SK-N-MC (cell line): ENCODE data around the gene CT83.

Experiments
- DNase-seq: peaks from one replicate; pipeline ENCODE4 v3.0.0-alpha.2; 2011; ENCODE audit warnings: low read depth, low spot score
- H3K27ac ChIP-seq: fragments of 200-600 bp; sonication (generic); 2 replicates; pipeline ENCODE4 v1.5.1; 2016; ENCODE audit warnings: mixed run types
- H3K36me3 ChIP-seq: fragments of 200-600 bp; sonication (generic); 2 replicates; pipeline ENCODE4 v1.6.1; 2017; ENCODE audit warnings: antibody characterized with exemption, low read length, mixed read lengths; ENCODE audit not compliant: insufficient read depth
- H3K4me3 ChIP-seq: fragments of 200-600 bp; sonication (generic); 2 replicates; pipeline ENCODE4 v1.5.1; 2016
- H3K9ac ChIP-seq: fragments of 200-600 bp; sonication (generic); 2 replicates; pipeline ENCODE4 v1.8.0; 2017; ENCODE audit warnings: mixed run types, mixed read lengths; ENCODE audit not compliant: insufficient read length
- H3K9me3 ChIP-seq: fragments of 200-600 bp; sonication (generic); 2 replicates; pipeline ENCODE4 v1.6.1; 2017; ENCODE audit warnings: low read depth, mild to moderate bottlenecking, antibody characterized with exemption, low read length, moderate library complexity, mixed read lengths
- EZH2 ChIP-seq: fragments of 200-600 bp; sonication (generic); IDR thresholded peaks from one replicate; pipeline ENCODE4 v1.6.1; 2017; ENCODE audit warnings: antibody characterized with exemption
- FOXP2 ChIP-seq: optimal IDR thresholded peaks from 2 replicates; pipeline ENCODE3; 2011; ENCODE audit warnings: mild to moderate bottlenecking, moderate library complexity; ENCODE audit not compliant: insufficient read depth; ENCODE audit errors: extremely low read length, control extremely low read depth
- POLR2AphosphoS5 ChIP-seq: IDR thresholded peaks from 2 replicates; pipeline ENCODE4 v1.6.1; 2012; ENCODE audit warnings: mild to moderate bottlenecking, low read depth, low read length, borderline replicate concordance

Gene CT83

GRCh38 chrX:116462822-116463221 is at the start of gene CT83:
CT83 (minus strand) TSS chrX:116462976; CDS start chrX:116462856, 120 bp downstream.
- Histone ChIP-seq H3K36me3 (no peaks in the 10 kb centered on the region), H3K9me3 (no peaks in the 10 kb centered on the region), H3K9ac (no peak within 1 kb of the TSS), H3K27ac (no peak within 1 kb of the TSS), H3K4me3 (no peak within 1 kb of the TSS)
- DNase-seq = no peak
- no peak for TF ChIP-seq FOXP2
- no peak for TF ChIP-seq POLR2AphosphoS5
- no peak for TF ChIP-seq EZH2

GRCh38 chrX:116499780-116500179 is 37.0 kb upstream of the CT83 start:
- DNase-seq = no peak
- Histone ChIP-seq H3K9ac (no peak overlapping the region), H3K36me3 (no peaks in the 10 kb centered on the region), H3K4me3 (no peak overlapping the region), H3K9me3 (no peaks in the 10 kb centered on the region), H3K27ac (no peak overlapping the region)
- TF ChIP-seq FOXP2 (no peak), EZH2 (no peak), POLR2AphosphoS5 (no peak)

DNA sequence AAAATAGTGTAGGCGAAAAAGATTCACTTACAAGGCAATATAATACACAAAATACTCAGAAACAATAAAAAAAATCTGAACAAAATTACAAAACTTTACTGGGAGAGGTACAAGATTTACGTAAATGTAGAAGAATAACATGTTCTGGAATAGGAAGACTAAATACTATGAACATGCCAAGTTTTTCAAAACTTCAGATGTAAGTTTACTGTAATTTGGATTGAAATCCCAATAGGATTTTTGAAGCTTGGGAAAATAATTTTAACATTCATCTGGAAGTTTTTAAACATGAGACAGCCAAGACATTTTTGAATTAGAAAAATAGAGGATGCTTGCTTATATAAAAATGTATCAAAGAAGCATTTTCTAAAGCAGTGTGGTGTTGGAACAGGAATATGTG is 30.5 kb upstream of the CT83 start:
- no peaks in the 10 kb centered on the region for H3K9me3 ChIP-seq
- H3K27ac ChIP-seq = no peak overlapping the region
- no peaks in the 10 kb centered on the region for H3K36me3 ChIP-seq
- TF ChIP-seq EZH2 = no peak
- TF ChIP-seq POLR2AphosphoS5 = no peak
- no peak for TF ChIP-seq FOXP2
- no peak for DNase-seq
- no peak overlapping the region for H3K4me3 ChIP-seq
- no peak overlapping the region for H3K9ac ChIP-seq

DNA sequence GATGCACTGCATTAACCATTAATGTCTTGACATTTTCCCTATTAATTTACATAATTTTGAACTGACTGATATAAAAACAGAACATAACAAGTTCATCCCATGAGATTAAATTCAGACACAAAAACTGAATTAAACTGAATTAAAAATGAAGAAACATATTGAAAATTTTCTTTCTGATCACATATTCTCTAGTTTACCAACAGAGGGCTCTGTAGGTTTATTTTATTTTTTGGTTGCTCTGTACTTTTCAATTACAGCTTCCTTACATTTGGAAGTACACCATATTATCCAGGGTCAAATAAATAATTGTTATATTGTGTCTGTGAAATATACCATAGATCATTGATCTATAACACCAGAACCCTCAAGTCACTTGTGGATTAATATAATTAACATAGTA is 27.3 kb upstream of the CT83 start:
- TF ChIP-seq FOXP2 (no peak), POLR2AphosphoS5 (no peak), EZH2 (no peak)
- no peak overlapping the region for H3K9ac ChIP-seq
- H3K9me3 ChIP-seq = no peaks in the 10 kb centered on the region
- no peak overlapping the region for H3K27ac ChIP-seq
- DNase-seq = no peak
- no peaks in the 10 kb centered on the region for H3K36me3 ChIP-seq
- no peak overlapping the region for H3K4me3 ChIP-seq

GRCh38 chrX:116480059-116480458 is 17.3 kb upstream of the CT83 start:
- H3K36me3 ChIP-seq = no peaks in the 10 kb centered on the region
- no peak overlapping the region for H3K4me3 ChIP-seq
- TF ChIP-seq FOXP2 = no peak
- no peak for TF ChIP-seq EZH2
- TF ChIP-seq POLR2AphosphoS5 = no peak
- H3K9ac ChIP-seq = no peak overlapping the region
- no peak overlapping the region for H3K27ac ChIP-seq
- DNase-seq = no peak
- no peaks in the 10 kb centered on the region for H3K9me3 ChIP-seq

GRCh38 chrX:116449156-116449555 is 13.6 kb downstream of the CT83 start:
- Histone ChIP-seq H3K27ac (no peak overlapping the region), H3K9me3 (no peaks in the 10 kb centered on the region), H3K4me3 (no peak overlapping the region), H3K9ac (no peak overlapping the region), H3K36me3 (no peaks in the 10 kb centered on the region)
- no peak for DNase-seq
- TF ChIP-seq FOXP2 (no peak), POLR2AphosphoS5 (no peak), EZH2 (no peak)

DNA sequence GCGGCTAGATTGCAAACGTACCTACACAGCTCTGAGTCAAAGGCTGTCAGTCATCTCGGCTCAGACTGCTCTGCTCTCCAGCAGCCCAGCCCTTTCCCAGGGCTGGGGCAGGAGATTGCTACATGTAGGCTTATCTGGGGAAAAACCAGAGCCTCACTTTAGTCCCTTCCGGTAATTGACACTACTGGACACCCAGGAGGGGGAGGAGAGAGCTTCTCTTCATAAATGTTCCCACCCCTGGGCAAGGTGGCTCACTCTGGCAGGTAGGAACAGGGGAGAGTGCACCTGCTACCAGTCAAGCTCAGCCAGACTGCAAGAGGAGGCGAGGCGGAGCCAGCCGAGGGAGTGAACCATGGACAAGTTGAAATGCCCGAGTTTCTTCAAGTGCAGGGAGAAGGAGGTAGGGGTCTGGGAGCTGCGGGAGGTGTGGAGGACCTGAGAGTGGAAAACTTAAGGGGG is 26.4 kb downstream of the CT83 start, which contains the start of gene SLC6A14:
Gene SLC6A14 (plus strand): TSS at position 249 of the 459 bp plus-strand sequence. CDS start 104 bp downstream, at position 353.
- H3K36me3 ChIP-seq = no peaks in the 10 kb centered on the region
- no peak within 1 kb of the TSS for H3K4me3 ChIP-seq
- no peaks in the 10 kb centered on the region for H3K9me3 ChIP-seq
- no peak within 1 kb of the TSS for H3K27ac ChIP-seq
- no peak for DNase-seq
- no peak for TF ChIP-seq POLR2AphosphoS5
- no peak for TF ChIP-seq EZH2
- no peak for TF ChIP-seq FOXP2
- no peak within 1 kb of the TSS for H3K9ac ChIP-seq

DNA sequence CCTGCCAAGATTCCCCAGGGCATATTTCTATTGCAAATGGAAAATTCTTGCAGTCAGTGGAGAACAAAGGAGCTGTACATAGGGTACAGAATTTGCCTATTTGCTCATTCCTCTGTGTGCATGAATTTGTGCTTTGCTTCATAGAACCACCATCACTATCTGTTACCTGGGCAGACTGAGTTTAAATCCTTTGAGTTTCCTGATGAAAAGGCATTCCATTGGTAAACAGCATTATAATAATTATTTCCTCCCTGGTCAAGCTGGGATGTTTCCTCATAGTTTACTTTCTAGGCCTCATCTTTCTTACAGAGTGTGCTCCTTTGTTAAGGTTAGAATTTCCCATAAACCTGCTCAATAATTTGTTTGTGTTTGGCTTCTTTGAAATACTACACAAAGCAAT is 27.2 kb downstream of the CT83 start:
- H3K9me3 ChIP-seq = no peaks in the 10 kb centered on the region
- H3K9ac ChIP-seq = no peak overlapping the region
- TF ChIP-seq POLR2AphosphoS5 (no peak), FOXP2 (no peak)
- no peak overlapping the region for H3K27ac ChIP-seq
- no peak for DNase-seq
- no peaks in the 10 kb centered on the region for H3K36me3 ChIP-seq
- H3K4me3 ChIP-seq = no peak overlapping the region

- Histone ChIP-seq H3K9me3 (no peaks in the 10 kb centered on the region), H3K27ac (no peak overlapping the region), H3K9ac (no peak overlapping the region), H3K36me3 (no peaks in the 10 kb centered on the region), H3K4me3 (no peak overlapping the region)
- no peak for DNase-seq
- TF ChIP-seq EZH2 = no peak
- TF ChIP-seq FOXP2 = no peak
- TF ChIP-seq POLR2AphosphoS5 = no peak
Observed at GRCh38 chrX:116427978-116428377, 34.8 kb downstream of the CT83 start.
